Left renal cortex interstitium (tissue), 4 donors: Measurements from ENCODE around the gene PHC2. TPM values are rescaled to one million over a fixed set of nuclear protein-coding genes. Genes with fewer than 3 reads are reported as not detected.

Source experiments
- DNase-seq, 4 donors: peaks; one replicate each; pipeline ENCODE4 v3.0.0-alpha.2; 2013; ENCODE audit warnings: low read depth in 4 of 4, low spot score in 2 of 4, missing footprints in 1 of 4
- polyA plus RNA-seq, 4 donors: library from polyadenylated mRNA; unstranded; fragments of 120-200 nt; gene quantifications; one replicate each; pipeline ENCODE4 v1.2.1, GENCODE V29; 2013; ENCODE audit not compliant: insufficient read length in 4 of 4

PHC2 gene
- polyA plus RNA-seq, 4 donors, result 93.9 to 130 (median 117) TPM

- no peak for DNase-seq
These were observed 39.4 kb downstream of the PHC2 start for GRCh38 chr1:33391343-33392078.

- no peak for DNase-seq
These were observed 40.4 kb downstream of the PHC2 start for GRCh38 chr1:33390542-33390941.

- DNase-seq, result no peak
These were observed 41.8 kb downstream of the PHC2 start for GRCh38 chr1:33388805-33389771.

- no peak for DNase-seq
These were observed 43.3 kb downstream of the PHC2 start for GRCh38 chr1:33387625-33388024.

- no peak for DNase-seq
These were observed 45.6 kb downstream of the PHC2 start for GRCh38 chr1:33385251-33385650.

- DNase-seq, result peak in 1 of 4 donors; percentile 49
These were observed 46.7 kb downstream of the PHC2 start for GRCh38 chr1:33384040-33384812.

GRCh38 chr1:33383489-33383888 is 47.4 kb downstream of the PHC2 start:
- DNase-seq, result no peak

- no peak for DNase-seq
These were observed 48.1 kb downstream of the PHC2 start for GRCh38 chr1:33382661-33383415.

- DNase-seq, result no peak
These were observed 48.9 kb downstream of the PHC2 start for GRCh38 chr1:33381977-33382376.

- DNase-seq, result no peak
These were observed 50.1 kb downstream of the PHC2 start for GRCh38 chr1:33380811-33381210.

GRCh38 chr1:33379631-33380354 is 51.1 kb downstream of the PHC2 start:
- no peak for DNase-seq

GRCh38 chr1:33378976-33379375 is 51.9 kb downstream of the PHC2 start:
- DNase-seq, result no peak

GRCh38 chr1:33378524-33378923 is 52.4 kb downstream of the PHC2 start:
- no peak for DNase-seq

- DNase-seq, result no peak
These were observed 53.1 kb downstream of the PHC2 start for GRCh38 chr1:33377756-33378155.

GRCh38 chr1:33377013-33377412 is 53.9 kb downstream of the PHC2 start:
- DNase-seq, result no peak

GRCh38 chr1:33375316-33375715 is 55.6 kb downstream of the PHC2 start:
- DNase-seq, result no peak

GRCh38 chr1:33374336-33375105 is 56.4 kb downstream of the PHC2 start:
- DNase-seq, result no peak

GRCh38 chr1:33373606-33374005 is 57.3 kb downstream of the PHC2 start:
- DNase-seq, result no peak

GRCh38 chr1:33372677-33373076 is 58.2 kb downstream of the PHC2 start:
- no peak for DNase-seq
